OCI-LY3 (cell line): ENCODE measurements around the gene TMEM178A.

Source experiments
- CTCF ChIP-seq: fragments of 200-600, 300-600 bp; sonication (generic); IDR thresholded peaks from 2 replicates; pipeline ENCODE4 v1.5.1; 2014; ENCODE audit warnings: antibody characterized with exemption, low read length, low read depth
- EZH2phosphoT487 ChIP-seq: fragments of 200-600 bp; shearing (Covaris generic); IDR thresholded peaks from 2 replicates; pipeline ENCODE4 v1.6.1; 2018; ENCODE audit warnings: antibody characterized with exemption, mixed run types, low read depth

- no peak for TF ChIP-seq CTCF
- TF ChIP-seq EZH2phosphoT487, result no peak
Observed at GRCh38 chr2:39648580-39648979, 17.1 kb upstream of the TMEM178A start.
